GM12878 (cell line): ENCODE measurements around the gene PSMB5. TPM values are rescaled to one million over a fixed set of nuclear protein-coding genes. Genes with fewer than 3 reads are reported as not detected.

Experiments
- ATAC-seq: fragments of 200-7000 bp; cut with Tn5 transposase; 3 replicates; pipeline ENCODE4 v1.9.1; 2020; ENCODE audit warnings: mild to moderate bottlenecking, moderate library complexity
- BruUV-seq: library from RNA; stranded (reverse); fragments of 400-500 nt; replicated peaks from 2 replicates; lab custom pipeline; 2021; lab: Mats Ljungman, UMichigan
- CTCF ChIA-PET: fragments of 300-600 bp; sonication (Branson Sonifier 250); formaldehyde crosslinking; extraction: SDS; loops from one replicate; lab custom pipeline; 2021; ENCODE audit warnings: inconsistent platforms; lab: Yijun Ruan, JAX
- POLR2A ChIA-PET: fragments of 350-600 bp; formaldehyde crosslinking; extraction: SDS; loops from one replicate; lab custom pipeline; 2021; ENCODE audit warnings: inconsistent platforms; lab: Charles Lee
- RAD21 ChIA-PET: fragments of 300-600 bp; sonication (Branson Sonifier 250); formaldehyde crosslinking; loops from one replicate; lab custom pipeline; 2023; ENCODE audit warnings: antibody characterized with exemption; ENCODE audit not compliant: unreplicated experiment; lab: Charles Lee
- SMC1A ChIA-PET: fragments of 300-600 bp; sonication (Branson Sonifier 250); formaldehyde crosslinking; loops from one replicate; lab custom pipeline; 2023; ENCODE audit not compliant: unreplicated experiment, uncharacterized antibody; lab: Charles Lee
- DNase-seq: peaks from one replicate; pipeline ENCODE4 v3.0.0-alpha.2; 2011; ENCODE audit warnings: low read depth, low spot score
- FAIRE-seq: peaks from 3 replicates; lab custom pipeline; 2011; peaks lifted over from hg19 to GRCh38; lab: Jason Lieb, UNC
- H2AFZ ChIP-seq: 2 replicates; pipeline ENCODE4 v1.6.0; 2011; ENCODE audit warnings: low read depth, low read length, control low read depth; ENCODE audit not compliant: control insufficient read depth
- H3K27ac ChIP-seq: 2 replicates; pipeline ENCODE4 v1.5.1; 2011; ENCODE audit warnings: control low read depth; ENCODE audit not compliant: control insufficient read depth, insufficient read depth
- H3K27me3 ChIP-seq, 2 experiments: replicated peaks in 1 of 2; 2 replicates each; pipeline versions ENCODE4 v1.6.0 to v1.6.1; 2011; ENCODE audit warnings: low read length in 1 of 2; ENCODE audit not compliant: control insufficient read depth in 2 of 2, insufficient read depth in 2 of 2
- H3K36me3 ChIP-seq, 2 experiments: 2 replicates each; pipeline ENCODE4 v1.5.1; 2011; ENCODE audit warnings: low read length in 1 of 2; ENCODE audit not compliant: control insufficient read depth in 2 of 2, insufficient read depth in 2 of 2
- H3K4me1 ChIP-seq: 2 replicates; pipeline ENCODE4 v1.6.1; 2011; ENCODE audit warnings: mild to moderate bottlenecking, low read length, moderate library complexity, mixed read lengths; ENCODE audit not compliant: control insufficient read depth, insufficient read depth
- H3K4me2 ChIP-seq: 2 replicates; pipeline ENCODE4 v1.6.0; 2011; ENCODE audit warnings: control low read depth; ENCODE audit not compliant: control insufficient read depth, insufficient read depth
- H3K4me3 ChIP-seq: fragments of 200-600 bp; sonication (generic); 2 replicates; pipeline ENCODE4 v1.5.1; 2016
- H3K79me2 ChIP-seq: 2 replicates; pipeline ENCODE4 v1.6.0; 2011; ENCODE audit warnings: low read length; ENCODE audit not compliant: control insufficient read depth, insufficient read depth
- H3K9ac ChIP-seq: 2 replicates; pipeline ENCODE4 v1.8.0; 2011; ENCODE audit warnings: low read length, control low read depth, mixed read lengths; ENCODE audit not compliant: control insufficient read depth, insufficient read depth
- H3K9me3 ChIP-seq: replicated peaks from 3 replicates; pipeline ENCODE4 v1.5.1; 2011; ENCODE audit warnings: mild to moderate bottlenecking, low read length; ENCODE audit not compliant: control insufficient read depth, insufficient read depth
- H4K20me1 ChIP-seq: 2 replicates; pipeline ENCODE4 v1.6.0; 2011; ENCODE audit not compliant: control insufficient read depth, insufficient read depth
- BCL11A ChIP-seq: IDR thresholded peaks from 2 replicates; pipeline ENCODE4 v1.6.1; 2011; ENCODE audit warnings: low read depth, low read length
- CBFB ChIP-seq: IDR thresholded peaks from 2 replicates; pipeline ENCODE4 v1.6.1; 2016; ENCODE audit warnings: antibody characterized with exemption, low read depth
- CBX3 ChIP-seq: fragments of 200-600 bp; sonication (generic); IDR thresholded peaks from 2 replicates; pipeline ENCODE4 v1.6.1; 2016; ENCODE audit warnings: low read depth, borderline replicate concordance
- CHD1 ChIP-seq: IDR thresholded peaks from 2 replicates; pipeline ENCODE4 v1.6.1; 2012; ENCODE audit warnings: low read depth, low read length, improper control_type of control experiment
- ESRRA ChIP-seq: IDR thresholded peaks from 2 replicates; pipeline ENCODE4 v1.6.1; 2012; ENCODE audit warnings: mild to moderate bottlenecking, low read length, improper control_type of control experiment
- GATAD2B ChIP-seq: fragments of 450-650 bp; conservative IDR thresholded peaks from 2 replicates; pipeline ENCODE4 v1.6.1; 2017; ENCODE audit warnings: low read depth, mild to moderate bottlenecking, moderate library complexity
- KLF5 ChIP-seq: fragments of 450-650 bp; IDR thresholded peaks from 2 replicates; pipeline ENCODE4 v1.6.1; 2014; ENCODE audit warnings: mild to moderate bottlenecking; ENCODE audit not compliant: partially characterized antibody
- LARP7 ChIP-seq: fragments of 450-650 bp; IDR thresholded peaks from 2 replicates; pipeline ENCODE4 v1.6.1; 2017; ENCODE audit warnings: mild to moderate bottlenecking
- NBN ChIP-seq: fragments of 450-650 bp; IDR thresholded peaks from 2 replicates; pipeline ENCODE4 v1.6.1; 2016
- PAX8 ChIP-seq: fragments of 450-650 bp; IDR thresholded peaks from 2 replicates; pipeline ENCODE4 v1.6.1; 2017; ENCODE audit warnings: mild to moderate bottlenecking, moderate library complexity
- SUPT20H ChIP-seq: IDR thresholded peaks from 2 replicates; pipeline ENCODE4 v1.6.1; 2011; ENCODE audit warnings: low read depth, mild to moderate bottlenecking, low read length, moderate library complexity, borderline replicate concordance; ENCODE audit not compliant: control insufficient read depth
- WRNIP1 ChIP-seq: IDR thresholded peaks from 2 replicates; pipeline ENCODE4 v1.6.1; 2011; ENCODE audit warnings: low read depth, low read length, improper control_type of control experiment, borderline replicate concordance
- ZBTB40 ChIP-seq: fragments of 450-650 bp; IDR thresholded peaks from 2 replicates; pipeline ENCODE4 v1.6.1; 2016; ENCODE audit warnings: mild to moderate bottlenecking, moderate library complexity, borderline replicate concordance
- WGBS: methylation state at CpG from one replicate; pipeline ENCODE4 v1.1.6; 2016; ENCODE audit warnings: low lambda C conversion rate; ENCODE audit not compliant: insufficient replicate concordance, insufficient coverage; ENCODE audit errors: missing lambda C conversion rate; 5-methylcytosine and 5-hydroxymethylcytosine counted together
- in situ Hi-C: fragments of 300-500 bp; cut with MboI; formaldehyde crosslinking; loops from 9 replicates; pipeline ENCODE4 v1.14.3; 2018; ENCODE audit warnings: mixed read lengths
- intact Hi-C: fragments of 100-400 bp; cut with micrococcal nuclease; formaldehyde crosslinking; loops from one replicate; pipeline ENCODE4 v1.14.2; 2022; ENCODE audit not compliant: unreplicated experiment
- polyA plus RNA-seq, 11 experiments: library from polyadenylated mRNA; depleted of rRNA in 4 of 11; unstranded in 6 of 11; stranded (reverse) in 5 of 11; fragments of >200 nt; fragmentation: Nextera tagmentation in 4 of 11; fragmentation: Illumina TruSeq in 1 of 11; extraction: Ambion mirVana in 4 of 11; extraction: Trizol in 1 of 11; gene quantifications; 1 replicate in 1 of 11; 2 replicates in 10 of 11; pipeline versions ENCODE4 v1.2.1 to v1.2.3, GENCODE V29; 2011 to 2016; ENCODE audit warnings: inconsistent platforms in 2 of 11, missing spikeins in 2 of 11, low read depth in 1 of 11
- total RNA-seq, 4 experiments: library from RNA; depleted of rRNA in 3 of 4; stranded (reverse); fragments of >200 nt in 3 of 4; fragmentation: Illumina TruSeq in 1 of 4; extraction: Trizol in 1 of 4; gene quantifications; 2 replicates each; pipeline versions ENCODE4 v1.2.1 to v1.2.3, GENCODE V29; 2013 to 2021

Gene PSMB5
- total and polyA plus RNA-seq, 10 of the 15 experiments (the other 5 are each of a cell fraction or from before 2014, with no cell fraction given) = 84.5 to 802 (median 144) TPM

DNA sequence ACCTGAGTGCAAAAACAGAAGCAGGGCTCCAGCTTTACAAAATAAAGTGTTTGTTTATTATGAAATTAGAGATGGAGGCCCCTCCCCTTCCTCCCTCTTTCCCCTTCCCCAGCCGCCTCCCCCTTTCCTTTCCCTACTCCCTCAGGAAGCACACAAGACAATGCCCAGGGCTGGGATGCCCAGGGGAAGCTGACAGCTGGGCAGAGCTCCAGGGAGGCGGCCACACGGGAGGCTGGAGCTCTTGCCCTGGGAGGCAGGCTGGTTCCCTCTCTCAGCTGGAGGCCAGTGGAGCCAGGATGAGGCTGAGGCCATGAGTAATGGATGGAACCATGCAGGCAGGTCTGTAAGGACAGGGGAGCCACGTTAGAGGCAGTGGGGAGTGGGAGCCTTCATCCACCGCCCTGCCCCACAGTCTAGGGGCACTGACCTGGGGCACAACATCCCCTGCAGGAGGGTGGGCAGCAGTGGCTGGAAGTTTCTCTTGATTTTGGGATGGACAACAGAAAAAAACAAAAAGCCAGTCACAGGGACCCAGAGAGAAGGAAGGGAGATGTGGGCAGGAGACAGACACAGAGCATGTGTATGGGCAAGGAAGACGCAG lies 12.4 kb upstream of the PSMB5 start:
- Histone ChIP-seq H3K9me3 (no peaks in the 10 kb centered on the region), H2AFZ (no peak overlapping the region), H3K79me2 (no peaks in the 10 kb centered on the region), H3K4me3 (no peak overlapping the region), H3K27me3 (no peaks in the 10 kb centered on the region; a peak in 2 of 4 replicates), H3K4me2 (no peak overlapping the region), H3K4me1 (no peaks in the 10 kb centered on the region), H4K20me1 (no peaks in the 10 kb centered on the region)
- ATAC-seq = no peak
- no TSS peak for BruUV-seq
- ChIA-PET SMC1A (no interaction called here), RAD21 (interaction anchor here (1.4 kb wide), 1 partner anchor 61 kb away, joined by 3 read pairs; no protein-coding TSS in a partner anchor), CTCF (interaction anchor here (0.8 to 18.3 kb wide), 5 partner anchors 11 to 174 kb away, joined by 3 to 853 read pairs (median 4); partner anchors contain the start of genes AJUBA and CDH24)
- no peak for TF ChIP-seq ESRRA
- no peak for TF ChIP-seq CBFB
- TF ChIP-seq LARP7 = no peak
- no peak for TF ChIP-seq WRNIP1
- no peak for TF ChIP-seq CHD1
- TF ChIP-seq PAX8 = no peak
- TF ChIP-seq CBX3 = no peak
- TF ChIP-seq GATAD2B = no peak
- TF ChIP-seq BCL11A = no peak
- no peak for TF ChIP-seq NBN
- no peak for TF ChIP-seq SUPT20H
- TF ChIP-seq KLF5 = no peak
- TF ChIP-seq ZBTB40 = no peak
- TF ChIP-seq, all 136 proteins: peak for 0
- POLR2A ChIA-PET = interaction anchor here (0.5 kb wide), 1 partner anchor 144 kb away, joined by 4 read pairs; no protein-coding TSS in a partner anchor
- FAIRE-seq = no peak
- Histone ChIP-seq H3K9ac (no peak overlapping the region), H3K36me3 (no peaks in the 10 kb centered on the region), H3K27ac (no peak overlapping the region)
- no peak for DNase-seq
- in situ Hi-C loops = no loop called here
- 44% methylated on average over 6 of the region's 6 CpGs for WGBS
- intact Hi-C loops = no loop called here
